GM19324 (cell line): Measurements from ENCODE around the gene PSMC1.

Experiments used
- ATAC-seq: cut with Tn5 transposase; IDR thresholded peaks from one replicate; pipeline ENCODE4 v1.9.1; 2021; ENCODE audit warnings: mild to moderate bottlenecking, moderate library complexity; ENCODE audit not compliant: unreplicated experiment, low FRiP score

Gene PSMC1

DNA sequence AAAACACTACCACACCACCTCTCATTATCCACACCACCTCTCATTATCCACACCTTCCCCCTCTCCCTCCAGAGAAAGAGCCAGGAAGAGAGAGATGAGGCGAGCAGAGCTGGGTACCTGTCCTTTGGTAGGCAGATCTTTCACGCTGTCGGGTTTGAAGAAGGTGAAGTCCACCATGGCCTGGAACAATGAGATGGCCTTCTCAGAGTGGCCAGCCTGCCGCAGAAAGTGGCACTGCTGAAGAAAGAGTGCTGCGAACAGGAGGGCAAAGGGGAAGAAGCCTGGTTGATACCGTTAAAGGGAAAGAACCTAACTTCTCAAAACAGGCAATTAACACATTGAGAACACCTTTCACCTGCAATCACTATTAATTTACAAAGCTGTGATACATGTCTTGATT is 44.8 kb downstream of the PSMC1 start:
- ATAC-seq = no peak

DNA sequence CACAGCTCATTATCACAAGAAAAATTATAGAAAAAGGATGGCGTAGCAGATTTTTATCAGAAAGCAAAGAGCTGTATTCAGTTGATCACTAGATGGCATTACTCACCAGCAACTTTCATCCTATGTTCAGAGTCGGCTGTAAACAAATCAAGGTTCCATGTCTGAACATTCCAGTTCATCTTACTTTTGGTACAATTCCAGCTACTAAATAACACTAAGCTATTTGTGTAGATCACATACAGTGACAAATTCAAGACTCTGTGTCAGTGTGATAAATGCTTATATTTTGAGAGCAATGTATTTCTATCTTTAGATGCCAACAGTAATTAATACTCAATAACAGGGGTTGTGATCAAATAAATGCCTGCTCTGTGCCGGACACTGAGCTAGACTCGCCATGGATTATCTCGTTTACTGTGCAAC is 45.3 kb downstream of the PSMC1 start:
- ATAC-seq = no peak

GRCh38 chr14:90302529-90303303 is 46.4 kb downstream of the PSMC1 start:
- ATAC-seq = no peak

GRCh38 chr14:90303473-90303872 is 47.1 kb downstream of the PSMC1 start:
- ATAC-seq = no peak

GRCh38 chr14:90304502-90304901 is 48.1 kb downstream of the PSMC1 start:
- no peak for ATAC-seq

- ATAC-seq = no peak
Measured at GRCh38 chr14:90305176-90305601, 48.8 kb downstream of the PSMC1 start.

GRCh38 chr14:90308561-90308960 is 52.2 kb downstream of the PSMC1 start:
- ATAC-seq = no peak

DNA sequence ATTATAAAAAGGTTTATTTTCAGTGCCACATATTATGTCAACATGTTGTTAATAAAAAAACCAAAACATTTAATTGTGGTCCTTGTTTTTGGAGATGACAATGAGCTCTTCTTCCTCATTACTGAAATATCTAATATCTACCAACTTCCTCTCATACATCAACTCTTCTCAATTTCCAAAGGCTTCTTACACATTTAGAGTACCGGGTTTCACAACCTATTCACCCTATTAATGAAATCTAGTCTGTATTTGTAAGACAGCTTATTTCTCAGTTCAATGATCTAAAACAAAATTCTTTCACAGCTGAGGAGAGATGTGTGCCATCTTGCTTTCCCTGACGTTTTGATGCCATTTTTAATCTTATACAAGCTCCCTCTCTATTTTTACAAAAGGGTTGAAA is 60.9 kb downstream of the PSMC1 start:
- ATAC-seq = no peak

DNA sequence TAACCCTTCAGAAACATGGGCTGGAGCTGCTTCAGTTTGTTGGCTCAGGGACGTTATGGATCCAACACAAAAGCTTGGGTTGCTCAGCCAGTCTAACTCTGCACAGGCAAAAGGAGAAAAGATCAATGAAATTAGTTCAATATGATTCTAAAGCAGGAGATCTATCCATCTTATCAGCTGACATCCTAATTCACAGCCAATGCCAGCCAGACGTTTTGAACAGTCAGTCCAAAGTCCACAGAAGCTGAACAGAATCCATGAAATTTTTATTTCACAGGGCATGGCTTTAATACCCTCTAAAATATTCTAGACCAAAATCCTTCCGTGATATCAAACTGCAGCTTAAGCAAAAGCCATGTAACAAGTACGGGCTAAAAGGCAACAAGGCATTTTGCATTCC is 61.7 kb downstream of the PSMC1 start:
- no peak for ATAC-seq

DNA sequence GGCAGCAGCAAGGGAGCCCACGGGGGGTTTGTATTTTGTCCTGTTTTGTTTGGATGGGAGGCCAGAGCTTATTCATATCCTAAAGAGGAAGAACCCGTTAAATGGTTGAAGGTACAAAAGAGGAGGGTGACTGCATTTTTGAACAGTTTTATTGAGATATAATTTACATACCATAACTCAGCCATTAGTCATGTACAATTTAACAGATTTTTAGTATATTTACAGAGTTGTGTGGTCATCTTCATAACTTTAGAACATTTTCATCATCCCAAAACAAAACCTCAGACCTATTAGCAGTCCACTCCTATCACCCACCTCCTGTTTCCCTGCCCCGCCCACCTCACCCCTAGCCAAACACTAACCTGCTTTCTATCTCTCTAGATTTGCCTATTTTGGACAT is 62.8 kb downstream of the PSMC1 start:
- ATAC-seq = no peak

DNA sequence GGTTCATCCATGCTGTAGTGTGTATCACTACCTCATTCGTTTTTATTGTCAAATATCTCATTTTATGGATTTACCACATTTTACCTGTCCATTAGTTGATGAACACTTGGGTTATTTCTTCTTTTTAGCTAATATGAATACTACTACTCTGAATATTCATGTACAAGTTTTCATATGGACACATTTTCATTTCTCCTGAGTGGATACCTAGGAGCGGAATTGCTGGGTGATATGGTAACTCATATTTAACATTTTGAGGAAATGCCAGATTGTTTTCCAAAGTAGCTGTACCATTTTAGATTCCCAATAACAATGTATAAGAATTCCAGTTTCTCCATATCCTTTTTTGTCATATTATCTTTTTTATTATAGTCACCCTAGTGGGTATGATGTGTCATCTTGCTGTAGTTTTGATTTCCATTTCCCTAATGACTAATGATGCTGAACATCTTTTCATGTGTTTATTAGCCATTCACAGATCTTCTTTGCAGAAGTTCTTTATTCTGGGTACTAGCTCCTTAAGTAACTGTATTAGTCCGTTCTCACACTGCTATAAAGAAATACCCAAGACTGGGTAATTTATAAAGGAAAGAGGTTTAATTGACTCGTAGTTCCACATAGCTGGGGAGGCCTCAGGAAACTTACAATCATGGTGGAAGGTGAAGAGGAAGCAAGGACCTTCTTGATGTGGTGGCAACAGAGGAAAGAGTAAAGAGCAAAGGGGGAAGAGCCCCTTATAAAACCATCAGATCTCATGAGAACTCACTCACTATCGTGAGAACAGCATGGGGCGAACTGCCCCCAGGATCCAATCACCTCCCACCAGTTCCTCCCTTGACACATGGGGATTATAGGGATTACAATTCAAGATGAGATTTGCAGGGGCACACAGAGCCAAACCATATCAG is 63.5 kb downstream of the PSMC1 start:
- no peak for ATAC-seq

GRCh38 chr14:90321891-90322290 is 65.5 kb downstream of the PSMC1 start:
- no peak for ATAC-seq
